GM12892 (cell line): ENCODE data around the gene SRRM3.

Experiments
- POLR2AphosphoS5 ChIP-seq: IDR thresholded peaks from 2 replicates; pipeline ENCODE4 v1.6.1; 2011; ENCODE audit warnings: low read depth, low read length, control low read depth
- TAF1 ChIP-seq: IDR thresholded peaks from 2 replicates; pipeline ENCODE4 v1.6.1; 2011; ENCODE audit warnings: low read depth, mild to moderate bottlenecking, control low read depth, low read length, borderline replicate concordance

- TF ChIP-seq TAF1 (no peak), POLR2AphosphoS5 (no peak)
These were observed 8.2 kb upstream of the SRRM3 start for GRCh38 chr7:76193466-76193865.
